ENCODE results near the gene PI16. TPM values are rescaled to one million over a fixed set of nuclear protein-coding genes. Genes with fewer than 3 reads are reported as not detected.
"Not testable (repeated sequence)": the region's sequence is repeated elsewhere in the genome, so short reads cannot be mapped to it uniquely, and the experiment has no call there.

Gene PI16
- polyA plus RNA-seq, 1 of the 3 experiments (the other 2 are of a cell fraction), result 0.02 TPM

DNA sequence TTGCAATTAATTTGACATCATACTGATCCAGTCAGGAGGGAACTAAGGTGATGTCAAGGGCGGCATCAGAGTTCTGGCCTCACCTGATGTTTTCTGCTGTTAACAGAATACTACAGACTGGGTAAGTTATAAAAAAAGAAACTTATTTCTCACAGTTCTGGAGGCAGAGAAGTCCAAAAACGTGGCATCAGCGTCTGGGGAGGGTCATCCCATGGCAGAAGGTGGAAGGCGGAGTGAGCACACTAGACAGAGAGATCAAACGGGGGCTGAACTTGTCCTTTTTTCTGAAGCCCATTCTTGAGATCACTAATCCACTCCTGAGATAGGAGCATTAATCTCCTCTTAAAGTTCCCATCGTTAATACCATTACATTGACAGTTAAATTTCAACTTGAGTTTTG lies 34.7 kb downstream of the PI16 start:
- no peak overlapping the region for H2AFZ ChIP-seq (ENCODE audit: low read depth)
- H3K4me2 ChIP-seq, result no peak overlapping the region
- ChIA-PET POLR2A (no interaction called here), CTCF (interaction anchor here (0.6 to 7.8 kb wide), 2 partner anchors 29 to 33 kb away, joined by 3 to 54 read pairs; no protein-coding TSS in a partner anchor)
- H3K36me3 ChIP-seq (replicated peaks in 1 of 2; ENCODE audit: control insufficient read depth in 1 of 2, insufficient read depth in 2 of 2, low read length in 1 of 2), result no peaks in the 10 kb centered on the region
- DNase-seq, result no peak
- peaks cover 17% of the 10 kb centered on the region for H3K79me2 ChIP-seq (ENCODE audit: insufficient read depth)
- H4K20me1 ChIP-seq (ENCODE audit: insufficient read depth), result peaks cover 5% of the 10 kb centered on the region
- H3K27me3 ChIP-seq (ENCODE audit: insufficient read depth), result no peaks in the 10 kb centered on the region; the same call in 1 of the 2 replicates
- H3F3A ChIP-seq (replicated peaks; ENCODE audit: insufficient read depth), result no peaks in the 10 kb centered on the region
- H3K4me3 ChIP-seq (ENCODE audit: low read depth in 2 of 2, low read length in 1 of 2), result no peak overlapping the region
- no peak overlapping the region for H3K9ac ChIP-seq
- H3K9me2 ChIP-seq, result no peaks in the 10 kb centered on the region
- TF ChIP-seq RCOR1 (IDR thresholded peaks at IDR 0.05; ENCODE audit: low read length) (no peak), SIN3A (IDR thresholded peaks at IDR 0.05; ENCODE audit: borderline replicate concordance, low read depth, low read length) (no peak), RAD21 (IDR thresholded peaks at IDR 0.05; ENCODE audit: low read length) (no peak)
- TF ChIP-seq, protein P1, sequence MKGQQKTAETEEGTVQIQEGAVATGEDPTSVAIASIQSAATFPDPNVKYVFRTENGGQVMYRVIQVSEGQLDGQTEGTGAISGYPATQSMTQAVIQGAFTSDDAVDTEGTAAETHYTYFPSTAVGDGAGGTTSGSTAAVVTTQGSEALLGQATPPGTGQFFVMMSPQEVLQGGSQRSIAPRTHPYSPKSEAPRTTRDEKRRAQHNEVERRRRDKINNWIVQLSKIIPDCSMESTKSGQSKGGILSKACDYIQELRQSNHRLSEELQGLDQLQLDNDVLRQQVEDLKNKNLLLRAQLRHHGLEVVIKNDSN (IDR thresholded peaks at IDR 0.05; ENCODE audit: borderline replicate concordance, low read depth), result no peak
- 61% methylated on average over 6 of the region's 6 CpGs for WGBS (ENCODE audit: low lambda C conversion rate)
- no peak overlapping the region for H3K27ac ChIP-seq (ENCODE audit: low read depth in 2 of 2, low read length in 1 of 2)
- H3K4me1 ChIP-seq (ENCODE audit: control insufficient read depth in 1 of 2, insufficient read depth in 2 of 2, low read depth in 1 of 2, low read length in 1 of 2), result peaks cover 0 to 13% of the 10 kb centered on the region in 2 experiments; a peak in 2 of 4 replicates
- H3K9me3 ChIP-seq, result no peaks in the 10 kb centered on the region

DNA sequence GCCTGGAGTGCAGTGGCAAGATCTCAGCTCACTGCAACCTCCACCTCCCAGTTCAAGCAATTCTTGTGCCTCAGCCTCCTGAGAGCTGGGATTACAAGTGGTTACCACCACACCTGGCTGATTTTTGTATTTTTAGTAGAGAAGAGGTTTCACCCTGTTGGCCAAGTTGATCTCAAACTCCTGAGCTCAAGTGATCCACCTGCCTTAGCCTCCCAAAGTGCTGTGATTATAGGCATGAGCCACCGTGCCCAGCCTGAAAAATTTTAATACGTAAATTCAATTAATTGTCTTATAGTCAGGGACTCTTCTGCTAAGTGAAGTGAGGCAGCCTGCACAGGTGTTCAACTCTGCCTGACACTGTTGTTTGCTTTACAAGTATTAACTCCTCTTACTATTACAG lies 35.9 kb downstream of the PI16 start:
- H4K20me1 ChIP-seq (ENCODE audit: insufficient read depth); H3K4me1 ChIP-seq (ENCODE audit: control insufficient read depth in 1 of 2, insufficient read depth in 2 of 2, low read depth in 1 of 2, low read length in 1 of 2); H3K9me3 ChIP-seq; H3K4me3 ChIP-seq (ENCODE audit: low read depth in 2 of 2, low read length in 1 of 2); DNase-seq; H3K79me2 ChIP-seq (ENCODE audit: insufficient read depth); POLR2A ChIA-PET; H3K9me2 ChIP-seq; H3K9ac ChIP-seq; H3K27me3 ChIP-seq (ENCODE audit: insufficient read depth); H3K27ac ChIP-seq (ENCODE audit: low read depth in 2 of 2, low read length in 1 of 2); H2AFZ ChIP-seq (ENCODE audit: low read depth); H3F3A ChIP-seq (replicated peaks; ENCODE audit: insufficient read depth); H3K4me2 ChIP-seq; H3K36me3 ChIP-seq (replicated peaks in 1 of 2; ENCODE audit: control insufficient read depth in 1 of 2, insufficient read depth in 2 of 2, low read length in 1 of 2): not testable (repeated sequence)
- CTCF ChIA-PET, result interaction anchor here (7.8 kb wide), 1 partner anchor 28 kb away, joined by 54 read pairs; no protein-coding TSS in a partner anchor
- 83% methylated on average over 2 of the region's 2 CpGs for WGBS (ENCODE audit: low lambda C conversion rate)

- WGBS (ENCODE audit: low lambda C conversion rate), result 73% methylated on average over 15 of the region's 18 CpGs
- Histone ChIP-seq H3K27ac (ENCODE audit: low read depth in 2 of 2, low read length in 1 of 2) (no peak overlapping the region), H3K9ac (no peak overlapping the region), H3K79me2 (ENCODE audit: insufficient read depth) (no peaks in the 10 kb centered on the region), H2AFZ (ENCODE audit: low read depth) (no peak overlapping the region), H4K20me1 (ENCODE audit: insufficient read depth) (no peaks in the 10 kb centered on the region), H3K4me2 (no peak overlapping the region), H3K36me3 (replicated peaks in 1 of 2; ENCODE audit: control insufficient read depth in 1 of 2, insufficient read depth in 2 of 2, low read length in 1 of 2) (no peaks in the 10 kb centered on the region), H3F3A (replicated peaks; ENCODE audit: insufficient read depth) (no peaks in the 10 kb centered on the region), H3K9me3 (no peaks in the 10 kb centered on the region), H3K9me2 (no peaks in the 10 kb centered on the region), H3K4me3 (ENCODE audit: low read depth in 2 of 2, low read length in 1 of 2) (no peak overlapping the region), H3K27me3 (ENCODE audit: insufficient read depth) (no peaks in the 10 kb centered on the region; the same call in 1 of the 2 replicates), H3K4me1 (ENCODE audit: control insufficient read depth in 1 of 2, insufficient read depth in 2 of 2, low read depth in 1 of 2, low read length in 1 of 2) (peaks cover 0 to 10% of the 10 kb centered on the region in 2 experiments; a peak in 1 of 4 replicates)
- POLR2A ChIA-PET, result interaction anchor here (1.4 kb wide), 1 partner anchor 12 kb away, joined by 3 read pairs; the partner anchor contains the start of gene MTCH1
- DNase-seq, result peak; percentile 52
- CTCF ChIA-PET, result interaction anchor here (2.1 to 3.7 kb wide), 2 partner anchors 20 kb away, joined by 7 to 17 read pairs; no protein-coding TSS in a partner anchor
- no peak for TF ChIP-seq RFX5 (IDR thresholded peaks at IDR 0.05; ENCODE audit: low read length)
- no peak for TF ChIP-seq TAF1 (IDR thresholded peaks at IDR 0.05; ENCODE audit: borderline replicate concordance, low read depth, low read length)
- TF ChIP-seq, protein P2, sequence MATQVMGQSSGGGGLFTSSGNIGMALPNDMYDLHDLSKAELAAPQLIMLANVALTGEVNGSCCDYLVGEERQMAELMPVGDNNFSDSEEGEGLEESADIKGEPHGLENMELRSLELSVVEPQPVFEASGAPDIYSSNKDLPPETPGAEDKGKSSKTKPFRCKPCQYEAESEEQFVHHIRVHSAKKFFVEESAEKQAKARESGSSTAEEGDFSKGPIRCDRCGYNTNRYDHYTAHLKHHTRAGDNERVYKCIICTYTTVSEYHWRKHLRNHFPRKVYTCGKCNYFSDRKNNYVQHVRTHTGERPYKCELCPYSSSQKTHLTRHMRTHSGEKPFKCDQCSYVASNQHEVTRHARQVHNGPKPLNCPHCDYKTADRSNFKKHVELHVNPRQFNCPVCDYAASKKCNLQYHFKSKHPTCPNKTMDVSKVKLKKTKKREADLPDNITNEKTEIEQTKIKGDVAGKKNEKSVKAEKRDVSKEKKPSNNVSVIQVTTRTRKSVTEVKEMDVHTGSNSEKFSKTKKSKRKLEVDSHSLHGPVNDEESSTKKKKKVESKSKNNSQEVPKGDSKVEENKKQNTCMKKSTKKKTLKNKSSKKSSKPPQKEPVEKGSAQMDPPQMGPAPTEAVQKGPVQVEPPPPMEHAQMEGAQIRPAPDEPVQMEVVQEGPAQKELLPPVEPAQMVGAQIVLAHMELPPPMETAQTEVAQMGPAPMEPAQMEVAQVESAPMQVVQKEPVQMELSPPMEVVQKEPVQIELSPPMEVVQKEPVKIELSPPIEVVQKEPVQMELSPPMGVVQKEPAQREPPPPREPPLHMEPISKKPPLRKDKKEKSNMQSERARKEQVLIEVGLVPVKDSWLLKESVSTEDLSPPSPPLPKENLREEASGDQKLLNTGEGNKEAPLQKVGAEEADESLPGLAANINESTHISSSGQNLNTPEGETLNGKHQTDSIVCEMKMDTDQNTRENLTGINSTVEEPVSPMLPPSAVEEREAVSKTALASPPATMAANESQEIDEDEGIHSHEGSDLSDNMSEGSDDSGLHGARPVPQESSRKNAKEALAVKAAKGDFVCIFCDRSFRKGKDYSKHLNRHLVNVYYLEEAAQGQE (IDR thresholded peaks at IDR 0.05; ENCODE audit: low read depth, low read length), result no peak
- no peak for TF ChIP-seq NFIC (IDR thresholded peaks at IDR 0.05; ENCODE audit: borderline replicate concordance)
- TF ChIP-seq RCOR1 (IDR thresholded peaks at IDR 0.05; ENCODE audit: low read length), result no peak
- no peak for TF ChIP-seq GATA2 (CRISPR knock-in tag; IDR thresholded peaks at IDR 0.05)
- TF ChIP-seq ELF1 (IDR thresholded peaks at IDR 0.05), result no peak
- TF ChIP-seq, protein P3, sequence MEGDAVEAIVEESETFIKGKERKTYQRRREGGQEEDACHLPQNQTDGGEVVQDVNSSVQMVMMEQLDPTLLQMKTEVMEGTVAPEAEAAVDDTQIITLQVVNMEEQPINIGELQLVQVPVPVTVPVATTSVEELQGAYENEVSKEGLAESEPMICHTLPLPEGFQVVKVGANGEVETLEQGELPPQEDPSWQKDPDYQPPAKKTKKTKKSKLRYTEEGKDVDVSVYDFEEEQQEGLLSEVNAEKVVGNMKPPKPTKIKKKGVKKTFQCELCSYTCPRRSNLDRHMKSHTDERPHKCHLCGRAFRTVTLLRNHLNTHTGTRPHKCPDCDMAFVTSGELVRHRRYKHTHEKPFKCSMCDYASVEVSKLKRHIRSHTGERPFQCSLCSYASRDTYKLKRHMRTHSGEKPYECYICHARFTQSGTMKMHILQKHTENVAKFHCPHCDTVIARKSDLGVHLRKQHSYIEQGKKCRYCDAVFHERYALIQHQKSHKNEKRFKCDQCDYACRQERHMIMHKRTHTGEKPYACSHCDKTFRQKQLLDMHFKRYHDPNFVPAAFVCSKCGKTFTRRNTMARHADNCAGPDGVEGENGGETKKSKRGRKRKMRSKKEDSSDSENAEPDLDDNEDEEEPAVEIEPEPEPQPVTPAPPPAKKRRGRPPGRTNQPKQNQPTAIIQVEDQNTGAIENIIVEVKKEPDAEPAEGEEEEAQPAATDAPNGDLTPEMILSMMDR (IDR thresholded peaks at IDR 0.05), result no peak
- TF ChIP-seq CHD2 (IDR thresholded peaks at IDR 0.05; ENCODE audit: low read length, partially characterized antibody), result no peak
- TF ChIP-seq YY1 (IDR thresholded peaks at IDR 0.05; ENCODE audit: low read depth), result no peak
- no peak for TF ChIP-seq TCF12 (IDR thresholded peaks at IDR 0.05)
- TF ChIP-seq FOXM1 (IDR thresholded peaks at IDR 0.05; ENCODE audit: low read depth), result no peak
Observed at GRCh38 chr6:36997811-36998722, 43.5 kb downstream of the PI16 start.
